Activated CD8-positive, alpha-beta memory T cell treated with anti-CD3 and anti-CD28 coated beads for 24 hours (primary cell): ENCODE measurements around the gene FASTKD2.
"Not testable (repeated sequence)": the region's sequence is repeated elsewhere in the genome, so short reads cannot be mapped to it uniquely, and the experiment has no call there.

Source experiments
- DNase-seq: peaks from one replicate; pipeline ENCODE4 v3.0.0-alpha.2; 2020

The FASTKD2 gene

GRCh38 chr2:206792645-206793044 lies 27.2 kb downstream of the FASTKD2 start:
- DNase-seq = no peak

GRCh38 chr2:206797376-206797775 lies 32.0 kb downstream of the FASTKD2 start:
- DNase-seq = no peak

- DNase-seq = no peak
Observed at GRCh38 chr2:206798000-206798399, 32.6 kb downstream of the FASTKD2 start.

GRCh38 chr2:206799083-206799482 lies 33.7 kb downstream of the FASTKD2 start:
- no peak for DNase-seq

GRCh38 chr2:206800506-206801417 lies 35.4 kb downstream of the FASTKD2 start:
- DNase-seq = peak; percentile 68

GRCh38 chr2:206801418-206802189 lies 36.2 kb downstream of the FASTKD2 start:
- DNase-seq = no peak

GRCh38 chr2:206802654-206803514 lies 37.5 kb downstream of the FASTKD2 start:
- no peak for DNase-seq

- no peak for DNase-seq
Observed at GRCh38 chr2:206804326-206804725, 38.9 kb downstream of the FASTKD2 start.

- no peak for DNase-seq
Observed at GRCh38 chr2:206805887-206806607, 40.6 kb downstream of the FASTKD2 start.

- DNase-seq = not testable (repeated sequence)
Observed at GRCh38 chr2:206807624-206808023, 42.2 kb downstream of the FASTKD2 start.

GRCh38 chr2:206812471-206812870 lies 47.1 kb downstream of the FASTKD2 start:
- DNase-seq = not testable (repeated sequence)

- no peak for DNase-seq
Observed at GRCh38 chr2:206814498-206814897, 49.1 kb downstream of the FASTKD2 start.

GRCh38 chr2:206820807-206821206 lies 55.4 kb downstream of the FASTKD2 start:
- no peak for DNase-seq

- no peak for DNase-seq
Observed at GRCh38 chr2:206823178-206823577, 57.8 kb downstream of the FASTKD2 start.

- DNase-seq = no peak
Observed at GRCh38 chr2:206824087-206824618, 58.7 kb downstream of the FASTKD2 start.

- DNase-seq = no peak
Observed at GRCh38 chr2:206824993-206825392, 59.6 kb downstream of the FASTKD2 start.

GRCh38 chr2:206831442-206831995 lies 66.1 kb downstream of the FASTKD2 start:
- no peak for DNase-seq

- DNase-seq = no peak
Observed at GRCh38 chr2:206832873-206833272, 67.5 kb downstream of the FASTKD2 start.

- DNase-seq = no peak
Observed at GRCh38 chr2:206833291-206833690, 67.9 kb downstream of the FASTKD2 start.

- DNase-seq = no peak
Observed at GRCh38 chr2:206836722-206837121, 71.3 kb downstream of the FASTKD2 start.

GRCh38 chr2:206837775-206838174 lies 72.4 kb downstream of the FASTKD2 start:
- no peak for DNase-seq

GRCh38 chr2:206838690-206839089 lies 73.3 kb downstream of the FASTKD2 start:
- no peak for DNase-seq
